HepG2 (cell line): ENCODE data around the gene SLC17A5. TPM values are rescaled to one million over a fixed set of nuclear protein-coding genes. Genes with fewer than 3 reads are reported as not detected.
"Not testable (repeated sequence)": the region's sequence is repeated elsewhere in the genome, so short reads cannot be mapped to it uniquely, and the experiment has no call there.

ENCODE experiments used
- ATAC-seq: fragments of 200-7000 bp; cut with Tn5 transposase; 3 replicates; pipeline ENCODE4 v1.9.1; 2020; ENCODE audit warnings: mild to moderate bottlenecking, moderate library complexity
- BruUV-seq: library from RNA; stranded (reverse); fragments of 400-500 nt; replicated peaks from 2 replicates; lab custom pipeline; 2021; lab: Mats Ljungman, UMichigan
- CTCF ChIA-PET: fragments of 300-600 bp; formaldehyde crosslinking; extraction: SDS; loops from one replicate; lab custom pipeline; 2021; ENCODE audit warnings: low total read pairs, inconsistent platforms, low intra/inter-chr PET ratio; lab: Yijun Ruan, JAX
- POLR2A ChIA-PET: fragments of 350-600 bp; sonication (Branson Sonifier 250); formaldehyde crosslinking; loops from one replicate; lab custom pipeline; 2020; ENCODE audit warnings: antibody characterized with exemption, inconsistent platforms; lab: Yijun Ruan, JAX
- DNase-seq: peaks from one replicate; pipeline ENCODE4 v3.0.0-alpha.2; 2015; ENCODE audit warnings: low spot score
- FAIRE-seq: peaks from 3 replicates; lab custom pipeline; 2011; peaks lifted over from hg19 to GRCh38; lab: Jason Lieb, UNC
- H2AFZ ChIP-seq: one replicate; pipeline ENCODE4 v1.6.1; 2011; ENCODE audit warnings: low read length, inconsistent platforms
- H3K27ac ChIP-seq: fragments of 300-600 bp; 3 replicates; pipeline ENCODE4 v1.8.0; 2011; ENCODE audit warnings: mixed run types, mild to moderate bottlenecking, mixed read lengths, low read length, inconsistent platforms; ENCODE audit not compliant: insufficient read depth; ENCODE audit errors: extremely low read length
- H3K27me3 ChIP-seq, 2 experiments: fragments of 200-600 bp in 1 of 2; 2 replicates in 1 of 2; 3 replicates in 1 of 2; pipeline versions ENCODE4 v1.6.0 to v1.8.0; 2011; ENCODE audit warnings: low read length in 2 of 2, mild to moderate bottlenecking in 2 of 2, moderate library complexity in 2 of 2, inconsistent platforms in 1 of 2; ENCODE audit not compliant: insufficient read depth in 2 of 2, control insufficient read depth in 1 of 2
- H3K36me3 ChIP-seq, 2 experiments: fragments of 200-600 bp in 1 of 2; replicated peaks in 1 of 2; 2 replicates in 1 of 2; 3 replicates in 1 of 2; pipeline versions ENCODE4 v1.5.1 to v1.8.0; 2011; ENCODE audit warnings: low read length in 2 of 2, inconsistent platforms in 1 of 2; ENCODE audit not compliant: insufficient read depth in 2 of 2, control insufficient read depth in 1 of 2
- H3K4me1 ChIP-seq: 2 replicates; pipeline ENCODE4 v1.5.1; 2012; ENCODE audit warnings: low read length, inconsistent platforms; ENCODE audit not compliant: insufficient read depth
- H3K4me2 ChIP-seq: 2 replicates; pipeline ENCODE4 v1.6.0; 2011; ENCODE audit warnings: low read depth, low read length, inconsistent platforms
- H3K4me3 ChIP-seq, 3 experiments: fragments of 200-600 bp in 1 of 3; sonication (generic), shearing (Covaris generic) in 1 of 3; replicated peaks in 1 of 3; 2 replicates each; pipeline ENCODE4 v1.5.1; 2011 to 2016; ENCODE audit warnings: low read length in 3 of 3, inconsistent platforms in 2 of 3, low read depth in 2 of 3, mild to moderate bottlenecking in 2 of 3, control low read depth in 1 of 3, mixed read lengths in 1 of 3; ENCODE audit not compliant: insufficient read depth in 1 of 3
- H3K79me2 ChIP-seq: one replicate; pipeline ENCODE4 v1.6.1; 2011; ENCODE audit warnings: low read length, inconsistent platforms; ENCODE audit not compliant: insufficient read depth
- H3K9ac ChIP-seq: 2 replicates; pipeline ENCODE4 v1.6.0; 2011; ENCODE audit warnings: mild to moderate bottlenecking, low read depth, low read length, inconsistent platforms; ENCODE audit not compliant: insufficient read depth
- H3K9me3 ChIP-seq: 2 replicates; pipeline ENCODE4 v1.5.1; 2012; ENCODE audit warnings: mild to moderate bottlenecking, low read length
- H4K20me1 ChIP-seq: 2 replicates; pipeline ENCODE4 v1.6.0; 2011; ENCODE audit warnings: inconsistent platforms, mild to moderate bottlenecking, low read length, moderate library complexity; ENCODE audit not compliant: insufficient read depth
- CBX1 ChIP-seq: IDR thresholded peaks from one replicate; pipeline ENCODE4 v1.6.1; 2016; ENCODE audit warnings: antibody characterized with exemption, low read depth
- CCAR2 ChIP-seq: fragments of 200-400 bp; formaldehyde crosslinking; optimal IDR thresholded peaks from 2 replicates; pipeline ENCODE3; 2018; ENCODE audit warnings: low read depth, mild to moderate bottlenecking, low read length, moderate library complexity
- GFI1 ChIP-seq: sonication (generic); formaldehyde crosslinking; IDR thresholded peaks from 2 replicates; pipeline ENCODE4 v1.5.0; 2020; ENCODE audit warnings: missing genetic modification reagents, mild to moderate bottlenecking, borderline replicate concordance
- SNAPC4 ChIP-seq: sonication (generic); formaldehyde crosslinking; IDR thresholded peaks from 2 replicates; pipeline ENCODE4 v1.4.0; 2020; ENCODE audit warnings: mild to moderate bottlenecking, missing genetic modification reagents
- ZFP37 ChIP-seq: sonication (generic); formaldehyde crosslinking; IDR thresholded peaks from 2 replicates; pipeline ENCODE4 v1.4.0; 2020; ENCODE audit warnings: missing genetic modification reagents, borderline replicate concordance
- WGBS: methylation state at CpG from one replicate; pipeline ENCODE4 v1.1.6; 2017; ENCODE audit warnings: low lambda C conversion rate; 5-methylcytosine and 5-hydroxymethylcytosine counted together
- in situ Hi-C: cut with HindIII; loops from 2 replicates; pipeline ENCODE4 v1.10.0; 2017; ENCODE audit warnings: low pct_unique_long_range_greater_than_20kb; ENCODE audit not compliant: extremely low pct_ligation_motif_present
- intact Hi-C: fragments of 100-400 bp; cut with micrococcal nuclease; formaldehyde crosslinking; loops from one replicate; pipeline ENCODE4 v1.10.0; 2022; ENCODE audit not compliant: unreplicated experiment
- polyA plus RNA-seq, 8 experiments: library from polyadenylated mRNA; depleted of rRNA in 3 of 8; stranded (reverse) in 7 of 8; unstranded in 1 of 8; fragments of >200 nt; fragmentation: Illumina TruSeq in 4 of 8; extraction: Trizol in 4 of 8; gene quantifications; 2 replicates each; pipeline versions ENCODE4 v1.2.1 to v1.2.3, GENCODE V29; 2011 to 2016; ENCODE audit warnings: low read depth in 4 of 8, missing spikeins in 1 of 8, mixed read lengths in 1 of 8; ENCODE audit not compliant: insufficient read depth in 1 of 8
- total RNA-seq, 5 experiments: library from RNA; depleted of rRNA; stranded (reverse); fragments of >200 nt; fragmentation: Illumina TruSeq; extraction: Trizol; gene quantifications; 2 replicates each; pipeline ENCODE4 v1.2.3, GENCODE V29; 2016; ENCODE audit warnings: low read depth in 1 of 5
- TF ChIP-seq, protein P1 (sequence below): sonication (generic); formaldehyde crosslinking; IDR thresholded peaks from 2 replicates; pipeline ENCODE4 v1.4.0; 2020; ENCODE audit warnings: missing genetic modification reagents

SLC17A5 gene
- total and polyA plus RNA-seq, 2 of the 13 experiments (the other 11 are each of a cell fraction or from before 2014, with no cell fraction given) = 18.3 to 20.5 TPM

- TF ChIP-seq, protein P1, sequence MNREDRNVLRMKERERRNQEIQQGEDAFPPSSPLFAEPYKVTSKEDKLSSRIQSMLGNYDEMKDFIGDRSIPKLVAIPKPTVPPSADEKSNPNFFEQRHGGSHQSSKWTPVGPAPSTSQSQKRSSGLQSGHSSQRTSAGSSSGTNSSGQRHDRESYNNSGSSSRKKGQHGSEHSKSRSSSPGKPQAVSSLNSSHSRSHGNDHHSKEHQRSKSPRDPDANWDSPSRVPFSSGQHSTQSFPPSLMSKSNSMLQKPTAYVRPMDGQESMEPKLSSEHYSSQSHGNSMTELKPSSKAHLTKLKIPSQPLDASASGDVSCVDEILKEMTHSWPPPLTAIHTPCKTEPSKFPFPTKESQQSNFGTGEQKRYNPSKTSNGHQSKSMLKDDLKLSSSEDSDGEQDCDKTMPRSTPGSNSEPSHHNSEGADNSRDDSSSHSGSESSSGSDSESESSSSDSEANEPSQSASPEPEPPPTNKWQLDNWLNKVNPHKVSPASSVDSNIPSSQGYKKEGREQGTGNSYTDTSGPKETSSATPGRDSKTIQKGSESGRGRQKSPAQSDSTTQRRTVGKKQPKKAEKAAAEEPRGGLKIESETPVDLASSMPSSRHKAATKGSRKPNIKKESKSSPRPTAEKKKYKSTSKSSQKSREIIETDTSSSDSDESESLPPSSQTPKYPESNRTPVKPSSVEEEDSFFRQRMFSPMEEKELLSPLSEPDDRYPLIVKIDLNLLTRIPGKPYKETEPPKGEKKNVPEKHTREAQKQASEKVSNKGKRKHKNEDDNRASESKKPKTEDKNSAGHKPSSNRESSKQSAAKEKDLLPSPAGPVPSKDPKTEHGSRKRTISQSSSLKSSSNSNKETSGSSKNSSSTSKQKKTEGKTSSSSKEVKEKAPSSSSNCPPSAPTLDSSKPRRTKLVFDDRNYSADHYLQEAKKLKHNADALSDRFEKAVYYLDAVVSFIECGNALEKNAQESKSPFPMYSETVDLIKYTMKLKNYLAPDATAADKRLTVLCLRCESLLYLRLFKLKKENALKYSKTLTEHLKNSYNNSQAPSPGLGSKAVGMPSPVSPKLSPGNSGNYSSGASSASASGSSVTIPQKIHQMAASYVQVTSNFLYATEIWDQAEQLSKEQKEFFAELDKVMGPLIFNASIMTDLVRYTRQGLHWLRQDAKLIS (CRISPR knock-in tag) = no peak
- no peak for TF ChIP-seq SNAPC4
- TF ChIP-seq CCAR2 = no peak
- no peak for TF ChIP-seq ZFP37 (CRISPR knock-in tag)
- TF ChIP-seq CBX1 = no peak
- no peak for TF ChIP-seq GFI1 (CRISPR knock-in tag)
Observed at GRCh38 chr6:73624896-73625295, 28.9 kb downstream of the SLC17A5 start (continued).

GRCh38 chr6:73623480-73623879, 30.3 kb downstream of the SLC17A5 start:
- H3K27me3 ChIP-seq, H3K9me3 ChIP-seq, H3K4me3 ChIP-seq, H3K36me3 ChIP-seq, H3K9ac ChIP-seq, H3K4me1 ChIP-seq, POLR2A ChIA-PET, FAIRE-seq, in situ Hi-C loops, H3K79me2 ChIP-seq, H3K4me2 ChIP-seq, CTCF ChIA-PET, H3K27ac ChIP-seq, H4K20me1 ChIP-seq, H2AFZ ChIP-seq, ATAC-seq, intact Hi-C loops, BruUV-seq, DNase-seq: not testable (repeated sequence)
- 96% methylated on average over 8 of the region's 8 CpGs for WGBS

- intact Hi-C loops, H2AFZ ChIP-seq, H3K4me3 ChIP-seq, CTCF ChIA-PET, DNase-seq, H3K79me2 ChIP-seq, H3K9me3 ChIP-seq, H3K4me1 ChIP-seq, H3K4me2 ChIP-seq, H4K20me1 ChIP-seq, H3K27me3 ChIP-seq, ATAC-seq, H3K27ac ChIP-seq, H3K36me3 ChIP-seq, POLR2A ChIA-PET, BruUV-seq, H3K9ac ChIP-seq, FAIRE-seq, in situ Hi-C loops: not testable (repeated sequence)
- 97% methylated on average over 8 of the region's 8 CpGs for WGBS
Observed at GRCh38 chr6:73618082-73618481, 35.7 kb downstream of the SLC17A5 start.
